GM18861 (cell line): ENCODE measurements around the gene ARRDC5.
A peak's percentile ranks its signal among the peaks of the same experiment; 100 is the strongest.
"Not testable (repeated sequence)": the region's sequence is repeated elsewhere in the genome, so short reads cannot be mapped to it uniquely, and the experiment has no call there.

Experiments
- ATAC-seq: cut with Tn5 transposase; IDR thresholded peaks from one replicate; pipeline ENCODE4 v1.9.1; 2021; ENCODE audit not compliant: unreplicated experiment

The ARRDC5 gene

DNA sequence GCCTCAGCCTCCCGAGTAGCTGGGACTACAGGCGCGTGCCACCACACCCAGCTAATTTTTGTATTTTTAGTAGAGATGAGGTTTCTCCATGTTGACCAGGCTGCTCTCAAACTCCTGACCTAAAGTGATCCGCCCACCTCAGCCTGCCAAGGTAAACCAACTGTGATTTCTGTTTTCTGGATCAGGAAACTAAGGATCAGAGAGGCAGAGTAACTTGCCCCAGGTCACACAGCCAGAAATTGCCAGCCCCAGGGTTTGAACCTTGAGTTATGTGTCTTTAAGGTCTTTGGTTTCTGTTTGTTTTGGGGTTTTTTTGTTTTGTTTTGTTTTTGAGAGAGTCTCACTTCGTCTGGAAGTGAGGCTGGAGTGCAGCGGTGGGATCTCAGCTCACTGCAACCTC lies 31.0 kb downstream of the ARRDC5 start:
- ATAC-seq = no peak

DNA sequence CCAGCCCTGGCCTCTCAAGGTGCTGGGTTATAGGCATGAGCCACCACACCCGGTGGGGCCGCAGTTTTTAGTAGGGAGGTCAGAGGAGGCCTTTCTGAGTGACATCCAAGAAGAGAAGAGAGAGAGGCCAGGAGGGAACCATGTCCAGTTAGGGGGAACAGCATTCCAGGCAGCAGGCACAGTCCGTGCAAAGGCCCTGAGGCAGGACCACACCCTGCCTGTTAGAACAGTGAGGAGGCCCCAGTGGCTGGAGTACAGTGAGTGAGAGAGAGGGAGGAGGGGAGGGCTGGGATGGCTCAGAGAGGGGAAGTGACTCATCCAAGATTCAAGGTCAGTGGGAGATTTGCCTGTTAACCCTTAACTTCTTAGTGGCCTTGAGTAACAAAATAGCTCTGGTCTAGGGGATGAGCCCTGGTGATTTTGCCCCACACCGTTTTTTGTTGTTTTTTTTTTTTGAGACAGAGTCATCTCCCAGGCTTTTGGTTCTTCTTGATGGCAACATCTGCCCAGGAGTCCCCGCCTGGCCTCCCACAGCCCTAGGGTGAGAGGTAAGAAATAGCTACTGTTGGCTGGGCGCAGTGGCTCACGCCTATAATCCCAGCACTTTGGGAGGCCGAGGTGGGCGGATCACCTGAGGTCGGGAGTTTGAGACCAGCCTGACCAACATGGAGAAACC lies 32.5 kb downstream of the ARRDC5 start:
- ATAC-seq = no peak

DNA sequence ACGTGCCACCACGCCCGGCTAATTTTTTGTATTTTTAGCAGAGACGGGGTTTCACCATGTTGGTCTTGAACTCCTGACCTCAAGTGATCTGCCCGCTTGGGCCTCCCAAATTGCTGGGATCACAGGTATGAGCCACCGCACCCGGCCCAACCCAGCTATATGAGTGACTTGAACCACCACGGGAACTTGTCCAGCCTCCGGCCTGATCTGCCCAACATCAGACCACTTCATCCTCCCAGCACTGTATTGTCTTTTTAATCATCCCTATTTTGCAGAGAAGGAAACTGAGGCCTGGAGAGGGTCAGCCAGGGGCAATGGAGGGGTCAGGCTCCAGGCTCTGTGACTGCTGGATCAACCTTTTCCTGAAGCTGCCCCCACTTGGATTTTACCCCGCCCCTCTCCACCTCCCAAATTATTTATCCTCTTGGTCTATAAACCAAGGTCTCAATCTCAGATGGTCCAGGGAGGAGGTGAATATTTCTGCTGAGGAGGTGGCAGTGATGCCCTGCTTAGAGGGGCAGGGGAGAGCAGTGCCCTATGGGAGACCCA lies 34.3 kb downstream of the ARRDC5 start:
- no peak for ATAC-seq

DNA sequence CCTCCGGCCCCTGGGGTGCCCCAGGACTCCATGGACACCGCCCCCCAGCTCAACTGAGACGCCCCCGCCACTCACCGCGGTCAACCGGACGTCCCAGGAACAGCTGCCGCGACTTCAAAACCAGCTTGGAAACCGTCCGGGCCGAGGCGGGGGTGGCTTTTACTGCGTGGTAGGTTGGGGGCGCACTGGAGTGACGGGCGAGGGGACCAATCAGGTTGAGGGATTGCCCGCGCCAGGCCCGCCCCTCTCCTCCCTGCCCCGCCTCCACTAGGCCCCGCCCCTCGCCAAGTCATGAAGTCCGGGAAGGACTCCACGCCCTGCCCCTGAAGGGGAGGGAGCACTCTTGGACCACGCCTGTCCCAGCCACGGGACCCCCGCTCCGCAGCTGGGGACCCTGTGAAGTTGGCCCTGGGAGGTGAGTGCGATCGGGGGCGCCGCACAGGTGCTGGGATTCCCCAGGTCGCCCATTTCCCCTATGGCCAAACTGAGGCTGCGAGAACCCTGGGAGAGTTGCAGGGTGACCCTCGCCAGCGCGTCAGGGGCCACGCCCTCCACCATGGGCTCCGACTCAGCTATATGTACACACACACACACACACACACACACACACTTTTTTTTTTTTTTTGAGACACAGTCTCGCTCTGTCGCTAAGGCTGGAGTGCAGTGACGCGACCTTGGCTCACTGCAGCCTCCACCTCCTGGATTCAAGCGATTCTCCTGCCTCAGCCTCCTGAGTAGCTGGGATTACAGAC lies 35.0 kb downstream of the ARRDC5 start, which contains the start of gene PLIN3:
TSS of gene PLIN3 (minus strand) at position 134 of the 752 bp plus-strand sequence. CDS start 6,273 bp downstream, outside the sequence.
- peak; percentile 42 for ATAC-seq

DNA sequence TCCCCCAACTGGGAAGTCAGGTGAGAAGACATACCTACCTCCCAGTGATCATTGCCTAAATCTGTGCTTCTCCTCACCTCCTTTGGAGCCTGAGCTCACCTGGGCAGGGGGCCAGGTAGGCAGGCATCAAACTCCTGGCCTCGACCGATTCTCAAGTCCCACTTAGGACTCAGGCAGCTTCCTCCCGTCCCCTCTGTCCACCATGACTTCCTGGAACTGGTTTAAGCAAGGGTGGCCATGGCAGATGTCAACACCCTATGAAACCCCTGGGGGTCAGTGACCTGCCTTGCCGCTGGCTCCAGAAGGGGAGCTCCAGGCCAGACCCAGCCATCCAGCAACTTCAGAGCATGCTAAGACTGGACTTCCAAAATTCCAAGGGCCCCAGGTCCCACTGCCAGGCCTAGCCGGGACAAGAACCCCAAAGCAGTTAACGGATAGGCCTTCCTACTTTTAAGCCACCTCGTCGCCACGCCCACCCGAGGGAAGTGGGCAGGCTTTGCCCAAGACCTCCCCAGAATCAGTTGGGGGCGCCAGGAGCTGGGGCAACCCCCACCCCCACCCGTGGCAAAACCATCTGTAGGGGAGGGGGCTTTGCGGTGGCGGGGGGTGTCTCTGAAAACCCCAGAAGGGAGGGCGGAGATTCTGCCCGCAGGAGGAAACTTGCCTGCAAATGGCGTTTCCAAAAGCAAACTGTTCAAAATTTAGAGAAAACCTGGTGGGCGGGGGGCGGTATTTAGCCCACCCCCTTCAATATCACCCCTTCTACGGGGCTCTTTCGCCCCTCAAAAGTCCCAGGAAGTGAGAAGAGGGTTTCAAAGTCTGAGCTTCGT lies 35.9 kb downstream of the ARRDC5 start:
- ATAC-seq = no peak

DNA sequence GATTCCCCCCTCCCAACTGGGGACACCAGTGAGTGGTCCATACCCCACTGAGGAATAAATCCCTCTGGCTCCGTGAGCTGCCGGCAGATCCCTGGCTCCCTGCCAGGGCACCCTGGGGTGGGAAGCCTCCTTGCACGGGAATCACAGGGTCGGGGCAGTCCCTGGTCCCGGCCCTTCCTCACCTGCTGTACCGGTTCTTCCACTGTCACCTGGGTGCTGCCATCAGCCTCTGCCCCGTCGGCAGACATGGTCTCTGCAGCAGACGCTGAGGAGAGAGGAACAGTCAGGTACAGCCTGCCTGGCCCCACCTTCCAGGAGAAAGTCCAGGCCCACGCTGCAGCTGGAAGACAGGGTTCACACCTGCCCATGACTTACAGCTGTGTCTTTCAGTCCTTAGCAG lies 41.5 kb downstream of the ARRDC5 start:
- ATAC-seq = no peak

DNA sequence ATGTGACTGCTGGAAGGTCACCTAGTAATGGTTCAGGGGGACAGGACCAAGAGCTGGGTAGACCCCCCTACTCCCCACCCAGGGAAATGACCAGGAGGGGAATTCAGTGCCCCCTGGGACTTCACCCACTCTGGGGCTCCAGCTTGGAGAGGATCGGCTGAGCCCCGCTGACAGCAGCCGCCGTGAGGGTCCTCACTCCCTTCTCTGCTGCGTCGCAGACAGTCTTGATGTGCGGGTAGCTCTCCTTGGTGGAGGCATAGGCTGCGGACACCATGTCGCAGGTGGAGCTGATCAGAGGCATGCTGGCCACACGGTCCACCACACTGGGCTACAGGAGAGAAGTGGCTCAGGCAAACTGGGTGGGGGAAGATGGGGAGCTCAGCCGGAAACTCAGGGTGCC lies 43.0 kb downstream of the ARRDC5 start:
- ATAC-seq = no peak

DNA sequence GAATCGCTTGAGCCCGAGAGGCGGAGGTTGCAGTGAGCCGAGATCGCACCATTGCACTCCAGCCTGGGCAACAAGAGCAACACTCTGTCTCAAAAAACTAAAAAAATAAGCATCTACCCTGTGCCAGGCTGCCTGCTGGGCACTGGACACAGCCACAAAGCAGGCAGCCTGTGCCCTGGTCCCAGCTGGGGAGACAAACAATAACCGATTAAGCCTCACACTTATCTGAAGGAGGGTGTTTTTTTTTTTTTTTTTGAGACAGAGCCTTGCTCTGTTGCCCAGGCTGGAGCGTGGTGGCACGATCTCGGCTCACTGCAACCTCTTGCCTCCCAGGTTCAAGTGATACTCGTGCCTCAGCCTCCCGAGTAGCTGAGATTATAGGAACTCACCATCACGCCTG lies 46.2 kb downstream of the ARRDC5 start:
- ATAC-seq = not testable (repeated sequence)

DNA sequence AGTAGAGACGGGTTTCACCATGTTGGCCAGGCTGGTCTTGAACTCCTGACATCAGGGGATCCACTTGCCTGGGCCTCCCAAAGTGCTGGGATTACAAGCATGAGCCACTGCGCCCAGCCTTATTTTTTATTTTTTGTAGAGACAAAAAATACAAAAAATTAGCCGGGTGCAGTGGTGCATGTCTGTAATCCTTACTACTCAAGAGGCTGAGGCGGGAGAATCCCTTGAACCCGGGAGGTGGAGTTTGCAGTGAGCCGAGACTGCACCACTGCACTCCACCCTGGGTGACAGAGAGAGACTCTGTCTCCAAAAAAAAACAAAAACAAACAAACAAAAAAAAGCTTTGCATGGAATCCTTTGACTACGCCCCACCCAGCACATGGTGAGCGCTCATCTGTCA lies 49.2 kb downstream of the ARRDC5 start:
- not testable (repeated sequence) for ATAC-seq

DNA sequence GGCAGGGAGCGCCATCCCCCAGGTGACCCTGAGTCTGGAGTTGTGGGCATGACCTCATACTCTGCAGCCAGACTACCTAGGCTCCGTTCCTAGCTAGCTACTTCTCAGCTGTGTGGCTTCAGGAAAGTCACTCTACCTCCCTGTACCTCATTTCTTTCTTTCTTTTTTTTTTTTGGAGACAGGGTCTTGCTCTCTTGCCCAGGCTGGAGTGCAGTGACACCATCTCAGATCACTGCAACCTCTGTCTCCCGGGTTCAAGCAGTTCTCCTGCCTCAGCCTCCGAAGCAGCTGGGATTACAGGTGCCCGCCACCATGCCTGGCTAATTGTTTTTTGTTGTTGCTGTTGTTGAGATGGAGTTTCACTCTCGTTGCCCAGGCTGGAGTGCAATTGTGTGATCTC lies 50.2 kb downstream of the ARRDC5 start:
- ATAC-seq = no peak

DNA sequence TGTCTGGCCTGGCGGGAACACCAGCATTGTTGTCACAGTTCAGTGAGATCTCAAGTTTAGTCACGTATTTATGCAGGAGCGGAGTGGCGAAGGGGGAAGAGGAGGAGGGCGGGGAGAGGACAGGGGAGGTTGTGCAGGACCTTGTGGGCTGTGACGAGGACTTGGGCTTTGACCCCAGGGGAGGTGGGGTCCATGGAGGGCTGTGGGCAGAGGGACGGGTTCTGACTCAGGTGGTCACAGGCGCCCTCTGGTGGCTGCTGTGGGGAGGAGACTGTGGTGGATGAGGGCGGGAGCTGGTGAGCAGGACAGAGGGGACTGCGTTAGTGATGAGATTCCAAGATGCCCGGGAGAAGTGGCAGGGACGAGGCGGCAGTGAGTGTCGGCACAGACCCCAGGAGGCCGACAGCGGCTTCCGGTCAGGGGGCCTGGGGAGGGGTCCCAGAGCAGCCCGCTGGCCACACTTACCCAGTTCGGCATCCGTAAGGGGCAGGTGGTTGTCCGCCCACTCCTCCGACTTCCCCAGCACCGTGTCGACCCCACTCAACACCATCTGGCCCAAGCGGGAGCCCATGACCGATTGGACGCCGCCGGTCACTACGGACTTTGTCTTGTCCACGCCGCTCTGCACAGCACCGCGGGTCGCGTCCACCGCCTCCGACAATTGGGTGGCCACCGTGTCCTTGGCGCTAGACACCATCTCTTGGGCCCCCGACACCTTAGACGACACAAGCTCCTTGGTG lies 51.0 kb downstream of the ARRDC5 start:
- no peak for ATAC-seq

DNA sequence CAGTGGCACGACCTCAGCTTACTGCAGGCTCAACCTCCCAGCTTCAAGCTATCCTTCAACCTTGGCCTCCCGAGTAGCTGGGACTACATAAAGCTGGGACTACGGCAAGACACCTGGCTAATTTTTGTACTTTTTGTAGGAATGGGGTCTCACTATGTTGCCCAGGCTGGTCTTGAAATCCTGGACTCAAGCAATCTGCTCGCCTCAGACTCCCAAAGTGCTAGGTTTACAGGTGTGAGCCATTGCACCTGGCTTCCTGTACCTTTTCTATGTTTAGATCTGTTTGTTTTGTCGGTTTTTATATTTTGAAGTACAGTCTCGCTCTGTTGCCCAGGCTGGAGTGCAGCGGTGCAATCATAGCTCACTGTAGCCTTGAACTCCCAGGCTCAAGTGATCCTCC lies 53.7 kb downstream of the ARRDC5 start:
- ATAC-seq = no peak

DNA sequence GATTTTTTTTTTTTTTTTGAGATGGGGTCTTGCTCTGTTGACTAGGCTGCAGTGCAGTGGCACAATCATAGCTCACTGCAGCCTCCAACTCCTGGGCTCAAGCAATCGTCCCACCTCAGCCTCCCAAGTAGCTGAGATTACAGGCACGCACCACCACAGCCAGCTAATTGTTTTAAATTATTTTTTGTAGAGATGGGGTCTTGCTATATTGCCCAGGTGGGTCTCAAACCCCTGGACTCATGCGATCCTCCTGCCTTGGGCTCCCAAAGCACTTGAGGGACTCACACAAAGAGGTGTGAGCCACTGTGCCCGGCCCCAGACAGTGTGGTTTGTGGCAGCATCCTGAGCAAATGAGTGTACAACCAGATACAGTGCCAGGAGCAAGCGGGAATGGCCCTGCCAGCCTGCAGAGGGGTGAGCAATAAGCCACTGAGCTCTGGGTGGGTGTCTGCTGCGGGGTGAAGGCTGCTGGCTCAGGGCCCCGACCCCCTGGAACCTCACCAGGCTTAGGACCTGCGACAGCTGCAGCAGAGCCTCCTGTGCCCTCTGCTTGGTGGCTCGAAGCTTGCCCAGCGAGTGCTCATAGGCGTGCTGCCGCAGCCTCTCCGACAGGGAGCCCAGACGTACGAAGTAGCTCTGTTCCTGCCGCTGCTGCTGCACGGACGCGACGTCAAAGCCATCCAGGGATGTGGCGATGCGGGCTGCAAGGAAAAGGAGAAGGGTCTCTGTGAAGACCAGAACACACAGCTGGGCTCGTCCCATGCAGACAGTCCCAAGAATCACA lies 55.3 kb downstream of the ARRDC5 start:
- no peak for ATAC-seq

DNA sequence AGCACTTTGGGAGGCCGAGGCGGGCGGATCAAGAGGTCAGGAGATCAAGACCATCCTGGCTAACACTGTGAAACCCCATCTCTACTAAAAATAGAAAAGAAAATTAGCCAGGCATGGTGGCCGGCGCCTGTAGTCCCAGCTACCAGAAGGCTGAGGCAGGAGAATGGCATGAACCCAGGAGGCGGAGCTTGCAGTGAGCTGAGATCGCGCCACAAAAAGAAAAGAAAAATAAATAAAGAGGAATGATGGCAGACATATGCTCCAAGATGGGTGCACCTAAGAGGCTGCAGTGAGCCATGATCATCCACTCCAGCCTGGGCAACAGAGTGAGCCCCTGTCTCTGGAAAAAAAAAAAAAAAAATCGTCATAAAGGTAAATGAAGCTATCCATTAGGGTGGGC lies 56.7 kb downstream of the ARRDC5 start:
- ATAC-seq = not testable (repeated sequence)

DNA sequence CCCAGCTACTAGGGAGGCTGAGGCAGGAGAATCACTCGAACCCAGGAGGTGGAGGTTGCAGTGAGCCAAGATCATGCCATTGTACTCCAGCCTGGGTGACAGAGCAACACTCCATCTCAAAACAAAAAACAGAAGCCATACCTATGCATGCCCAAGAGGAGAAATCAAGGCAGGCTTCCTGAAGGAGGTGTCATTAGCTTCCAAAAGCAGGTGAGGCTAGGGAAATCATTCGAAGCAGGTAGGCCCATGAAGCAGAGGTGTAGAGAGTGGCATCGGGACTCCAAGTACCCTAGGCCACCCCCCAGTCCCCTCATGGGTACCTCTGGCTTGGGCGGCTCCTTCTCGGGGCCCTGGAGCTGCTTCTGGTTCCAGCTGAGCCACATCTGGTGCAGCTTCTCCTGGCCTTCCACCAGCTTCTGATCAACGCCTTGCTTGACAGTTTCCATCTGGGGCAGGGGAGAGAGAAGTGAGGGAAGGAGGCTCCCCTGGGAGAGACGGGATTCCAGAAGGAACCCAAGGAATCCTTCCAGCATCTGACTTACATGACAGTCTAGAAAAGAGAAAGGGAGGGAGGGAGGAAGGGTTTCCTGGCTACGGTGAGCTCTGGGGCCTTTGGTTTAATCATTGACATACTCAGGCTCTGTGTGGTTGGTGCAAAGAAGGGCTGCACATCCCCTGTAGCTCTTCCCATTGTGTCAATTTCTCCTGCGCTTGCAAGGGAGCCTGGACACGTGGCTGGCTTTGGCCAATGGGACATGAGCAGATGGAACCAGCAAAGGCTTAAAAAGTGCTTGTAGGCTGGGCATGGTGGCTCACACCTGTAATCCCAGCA lies 58.1 kb downstream of the ARRDC5 start:
- ATAC-seq = no peak

DNA sequence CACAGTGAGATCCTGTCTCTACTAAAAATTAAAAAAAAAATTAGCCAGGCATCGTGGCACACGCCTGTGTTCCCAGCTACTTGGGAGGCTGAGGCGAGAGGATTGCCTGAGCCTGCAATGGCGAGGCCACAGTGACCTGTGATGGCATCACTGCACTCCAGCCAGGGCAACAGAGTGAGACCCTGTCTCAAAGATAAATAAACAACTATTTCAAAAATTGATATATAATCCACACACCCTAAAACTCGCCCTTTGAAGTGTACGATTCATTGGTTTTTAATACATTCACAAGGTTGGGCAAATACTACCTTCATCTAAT lies 59.1 kb downstream of the ARRDC5 start:
- no peak for ATAC-seq
